ENCODE measurements around the gene GRK6. TPM values are rescaled to one million over a fixed set of nuclear protein-coding genes. Genes with fewer than 3 reads are reported as not detected.
A peak's percentile ranks its signal among the peaks of the same experiment; 100 is the strongest.

Gene GRK6
- total RNA-seq, 2 donors from 2014 or later = 28.6 to 32.4 TPM

- Histone ChIP-seq H3K27ac (peak overlapping the region in 1 of 2 donors; percentile 49), H3K27me3 (replicated peaks; ENCODE audit: insufficient read depth) (no peaks in the 10 kb centered on the region), H3K36me3 (no peaks in the 10 kb centered on the region), H3K9me3 (no peaks in the 10 kb centered on the region), H3K4me1 (replicated peaks) (no peaks in the 10 kb centered on the region), H3K4me3 (no peak overlapping the region)
- peak; percentile 72 for DNase-seq (ENCODE audit: low spot score)
- TF ChIP-seq POLR2AphosphoS5 (IDR thresholded peaks at IDR 0.05) (peak; percentile 58), CTCF (IDR thresholded peaks at IDR 0.05) (peak in 3 of 4 experiments; percentile 47 to 64 (median 63)), POLR2A (IDR thresholded peaks at IDR 0.05) (no peak)
- WGBS = 12% methylated on average over 11 of the region's 11 CpGs
- intact Hi-C loops (cut with DNase I) = loop anchor here (2.0 kb wide), 1 partner anchor 64 kb away; no protein-coding TSS in a partner anchor
Observed at GRCh38 chr5:177382423-177383029, 44.0 kb upstream of the GRK6 start.

DNA sequence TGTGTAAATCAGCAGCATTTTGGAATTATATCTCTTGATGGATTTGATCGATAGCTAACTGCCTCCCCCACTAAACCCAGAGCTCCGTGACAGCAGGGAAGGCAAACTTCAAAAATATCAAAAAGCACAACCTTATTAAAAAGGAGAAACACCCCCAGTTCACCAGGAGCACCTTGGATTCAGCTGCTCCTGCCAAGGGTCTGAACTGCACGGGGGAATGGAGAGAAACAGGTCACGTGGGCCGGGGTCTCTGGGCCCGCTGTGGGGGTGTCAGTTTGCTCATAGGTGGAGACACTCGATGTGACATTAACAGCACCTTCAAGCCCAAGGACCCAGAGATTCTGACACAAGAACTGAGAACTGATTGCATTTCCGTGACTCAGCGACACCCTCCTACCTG is 43.3 kb upstream of the GRK6 start:
- intact Hi-C loops (cut with DNase I) = loop anchor here (2.0 kb wide), 1 partner anchor 64 kb away; no protein-coding TSS in a partner anchor
- Histone ChIP-seq H3K27ac (no peak overlapping the region), H3K9me3 (no peaks in the 10 kb centered on the region), H3K36me3 (no peaks in the 10 kb centered on the region), H3K27me3 (replicated peaks; ENCODE audit: insufficient read depth) (no peaks in the 10 kb centered on the region), H3K4me1 (replicated peaks) (no peaks in the 10 kb centered on the region), H3K4me3 (no peak overlapping the region)
- WGBS = 93% methylated on average over 9 of the region's 9 CpGs
- TF ChIP-seq POLR2AphosphoS5 (IDR thresholded peaks at IDR 0.05) = no peak
- TF ChIP-seq POLR2A (IDR thresholded peaks at IDR 0.05) = no peak
- TF ChIP-seq CTCF (IDR thresholded peaks at IDR 0.05) = no peak
- no peak for DNase-seq (ENCODE audit: low spot score)

GRCh38 chr5:177384134-177384533 is 42.3 kb upstream of the GRK6 start, which contains the start of gene SLC34A1:
Gene SLC34A1, plus strand, starts transcription at chr5:177384434. Its CDS starts 1,308 bp downstream, at chr5:177385742.
- 80% methylated on average over 4 of the region's 4 CpGs for WGBS
- no peak for DNase-seq (ENCODE audit: low spot score)
- no peaks in the 10 kb centered on the region for H3K27me3 ChIP-seq (replicated peaks; ENCODE audit: insufficient read depth)
- H3K4me3 ChIP-seq = no peak within 1 kb of the TSS
- H3K27ac ChIP-seq = no peak within 1 kb of the TSS
- H3K9me3 ChIP-seq = no peaks in the 10 kb centered on the region
- TF ChIP-seq CTCF (IDR thresholded peaks at IDR 0.05) (no peak), POLR2A (IDR thresholded peaks at IDR 0.05) (no peak), POLR2AphosphoS5 (IDR thresholded peaks at IDR 0.05) (no peak)
- no peaks in the 10 kb centered on the region for H3K36me3 ChIP-seq
- intact Hi-C loops (cut with DNase I) = no loop called here
- no peaks in the 10 kb centered on the region for H3K4me1 ChIP-seq (replicated peaks)

DNA sequence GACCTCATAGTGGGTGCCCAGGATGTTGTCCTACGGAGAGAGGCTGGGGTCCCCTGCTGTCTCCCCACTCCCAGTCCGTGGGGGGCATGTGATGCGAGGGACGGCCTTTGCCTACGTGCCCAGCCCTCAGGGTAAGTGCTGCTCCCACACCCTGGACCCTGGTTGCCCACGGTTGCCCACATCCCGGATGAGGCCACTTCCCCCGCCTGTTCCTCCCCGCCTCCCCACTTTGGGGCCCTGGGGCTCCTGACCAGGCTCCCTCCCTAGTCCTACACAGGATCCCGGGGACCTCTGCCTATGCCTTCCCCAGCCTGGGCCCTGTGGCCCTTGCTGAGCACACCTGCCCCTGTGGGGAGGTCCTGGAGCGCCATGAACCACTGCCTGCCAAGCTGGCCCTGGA is 40.8 kb upstream of the GRK6 start:
- 82% methylated on average over 11 of the region's 11 CpGs for WGBS
- no peak for TF ChIP-seq CTCF (IDR thresholded peaks at IDR 0.05)
- TF ChIP-seq POLR2AphosphoS5 (IDR thresholded peaks at IDR 0.05) = no peak
- TF ChIP-seq POLR2A (IDR thresholded peaks at IDR 0.05) = no peak
- Histone ChIP-seq H3K36me3 (no peaks in the 10 kb centered on the region), H3K27me3 (replicated peaks; ENCODE audit: insufficient read depth) (no peaks in the 10 kb centered on the region), H3K4me1 (replicated peaks) (no peaks in the 10 kb centered on the region), H3K4me3 (no peak overlapping the region), H3K9me3 (no peaks in the 10 kb centered on the region), H3K27ac (no peak overlapping the region)
- DNase-seq (ENCODE audit: low spot score) = no peak
- intact Hi-C loops (cut with DNase I) = no loop called here

GRCh38 chr5:177386542-177386941 is 39.9 kb upstream of the GRK6 start:
- TF ChIP-seq CTCF (IDR thresholded peaks at IDR 0.05) (no peak), POLR2AphosphoS5 (IDR thresholded peaks at IDR 0.05) (peak; percentile 51), POLR2A (IDR thresholded peaks at IDR 0.05) (no peak)
- Histone ChIP-seq H3K27ac (peak overlapping the region in 1 of 2 donors; percentile 5), H3K4me1 (replicated peaks) (no peaks in the 10 kb centered on the region), H3K4me3 (no peak overlapping the region), H3K9me3 (no peaks in the 10 kb centered on the region), H3K27me3 (replicated peaks; ENCODE audit: insufficient read depth) (no peaks in the 10 kb centered on the region), H3K36me3 (no peaks in the 10 kb centered on the region)
- 55% methylated on average over 7 of the region's 8 CpGs for WGBS
- DNase-seq (ENCODE audit: low spot score) = peak; percentile 51
- intact Hi-C loops (cut with DNase I) = no loop called here

Measured in prostate gland (tissue), 2 donors.